ENCODE results near the gene SOHLH1. TPM values are rescaled to one million over a fixed set of nuclear protein-coding genes. Genes with fewer than 3 reads are reported as not detected.
A peak's percentile ranks its signal among the peaks of the same experiment; 100 is the strongest.

The SOHLH1 gene
- total RNA-seq, 1 donor from 2014 or later: under 0.01 TPM

- peak overlapping the region in 1 of 3 donors; percentile 14 for H3K4me3 ChIP-seq (ENCODE audit: low read length in 3 of 3)
- peaks cover 15 to 25% (median 17%) of the 10 kb centered on the region in 3 donors for H3K27me3 ChIP-seq (ENCODE audit: control insufficient read depth in 3 of 3, insufficient read depth in 3 of 3, low read length in 3 of 3)
- peak overlapping the region; percentile 10 to 45 (median 40) for H3K9ac ChIP-seq (ENCODE audit: low read depth in 1 of 3, low read length in 3 of 3)
- H3K4me1 ChIP-seq (ENCODE audit: control insufficient read depth in 3 of 3, insufficient read depth in 3 of 3, low read length in 3 of 3): peaks cover 34 to 56% (median 45%) of the 10 kb centered on the region in 3 donors
- no peaks in the 10 kb centered on the region for H3K36me3 ChIP-seq (ENCODE audit: control insufficient read depth in 3 of 3, insufficient read depth in 3 of 3, low read length in 3 of 3)
- H3K9me3 ChIP-seq (ENCODE audit: control insufficient read depth in 3 of 3, low read length in 3 of 3): no peaks in the 10 kb centered on the region
- peak overlapping the region; percentile 36 for H3K27ac ChIP-seq (ENCODE audit: low read depth, low read length)
These were observed 42.3 kb upstream of the SOHLH1 start for GRCh38 chr9:135741276-135742219.

- Histone ChIP-seq H3K9me3 (ENCODE audit: control insufficient read depth in 3 of 3, low read length in 3 of 3) (no peaks in the 10 kb centered on the region), H3K9ac (ENCODE audit: low read depth in 1 of 3, low read length in 3 of 3) (no peak overlapping the region), H3K36me3 (ENCODE audit: control insufficient read depth in 3 of 3, insufficient read depth in 3 of 3, low read length in 3 of 3) (no peaks in the 10 kb centered on the region), H3K27me3 (ENCODE audit: control insufficient read depth in 3 of 3, insufficient read depth in 3 of 3, low read length in 3 of 3) (peaks cover 29 to 40% (median 31%) of the 10 kb centered on the region in 3 donors), H3K4me3 (ENCODE audit: low read length in 3 of 3) (no peak overlapping the region), H3K27ac (ENCODE audit: low read depth, low read length) (no peak overlapping the region), H3K4me1 (ENCODE audit: control insufficient read depth in 3 of 3, insufficient read depth in 3 of 3, low read length in 3 of 3) (peaks cover 24 to 36% (median 29%) of the 10 kb centered on the region in 3 donors)
These were observed 40.3 kb upstream of the SOHLH1 start for GRCh38 chr9:135739271-135740220.

GRCh38 chr9:135737840-135738521 is 38.7 kb upstream of the SOHLH1 start:
- no peak overlapping the region for H3K27ac ChIP-seq (ENCODE audit: low read depth, low read length)
- peaks cover 37 to 41% (median 40%) of the 10 kb centered on the region in 3 donors for H3K27me3 ChIP-seq (ENCODE audit: control insufficient read depth in 3 of 3, insufficient read depth in 3 of 3, low read length in 3 of 3)
- no peaks in the 10 kb centered on the region for H3K36me3 ChIP-seq (ENCODE audit: control insufficient read depth in 3 of 3, insufficient read depth in 3 of 3, low read length in 3 of 3)
- peaks cover 14 to 20% (median 14%) of the 10 kb centered on the region in 3 donors for H3K4me1 ChIP-seq (ENCODE audit: control insufficient read depth in 3 of 3, insufficient read depth in 3 of 3, low read length in 3 of 3)
- H3K9ac ChIP-seq (ENCODE audit: low read depth in 1 of 3, low read length in 3 of 3): no peak overlapping the region
- H3K9me3 ChIP-seq (ENCODE audit: control insufficient read depth in 3 of 3, low read length in 3 of 3): no peaks in the 10 kb centered on the region
- H3K4me3 ChIP-seq (ENCODE audit: low read length in 3 of 3): no peak overlapping the region

- Histone ChIP-seq H3K27ac (ENCODE audit: low read depth, low read length) (no peak overlapping the region), H3K4me1 (ENCODE audit: control insufficient read depth in 3 of 3, insufficient read depth in 3 of 3, low read length in 3 of 3) (peaks cover 14 to 16% (median 14%) of the 10 kb centered on the region in 3 donors), H3K27me3 (ENCODE audit: control insufficient read depth in 3 of 3, insufficient read depth in 3 of 3, low read length in 3 of 3) (peaks cover 40 to 43% (median 41%) of the 10 kb centered on the region in 3 donors), H3K9ac (ENCODE audit: low read depth in 1 of 3, low read length in 3 of 3) (no peak overlapping the region), H3K36me3 (ENCODE audit: control insufficient read depth in 3 of 3, insufficient read depth in 3 of 3, low read length in 3 of 3) (no peaks in the 10 kb centered on the region), H3K9me3 (ENCODE audit: control insufficient read depth in 3 of 3, low read length in 3 of 3) (no peaks in the 10 kb centered on the region), H3K4me3 (ENCODE audit: low read length in 3 of 3) (no peak overlapping the region)
These were observed 37.9 kb upstream of the SOHLH1 start for GRCh38 chr9:135736979-135737839.

GRCh38 chr9:135736272-135736978 is 37.1 kb upstream of the SOHLH1 start:
- H3K9me3 ChIP-seq (ENCODE audit: control insufficient read depth in 3 of 3, low read length in 3 of 3): peaks cover 0 to 2% (median 0%) of the 10 kb centered on the region in 3 donors
- no peaks in the 10 kb centered on the region for H3K36me3 ChIP-seq (ENCODE audit: control insufficient read depth in 3 of 3, insufficient read depth in 3 of 3, low read length in 3 of 3)
- no peak overlapping the region for H3K4me3 ChIP-seq (ENCODE audit: low read length in 3 of 3)
- H3K4me1 ChIP-seq (ENCODE audit: control insufficient read depth in 3 of 3, insufficient read depth in 3 of 3, low read length in 3 of 3): peaks cover 11 to 14% (median 13%) of the 10 kb centered on the region in 3 donors
- no peak overlapping the region for H3K9ac ChIP-seq (ENCODE audit: low read depth in 1 of 3, low read length in 3 of 3)
- no peak overlapping the region for H3K27ac ChIP-seq (ENCODE audit: low read depth, low read length)
- H3K27me3 ChIP-seq (ENCODE audit: control insufficient read depth in 3 of 3, insufficient read depth in 3 of 3, low read length in 3 of 3): peaks cover 40 to 44% (median 41%) of the 10 kb centered on the region in 3 donors

- Histone ChIP-seq H3K9me3 (ENCODE audit: control insufficient read depth in 3 of 3, low read length in 3 of 3) (peaks cover 0 to 3% (median 3%) of the 10 kb centered on the region in 3 donors), H3K27ac (ENCODE audit: low read depth, low read length) (no peak overlapping the region), H3K4me3 (ENCODE audit: low read length in 3 of 3) (no peak overlapping the region), H3K27me3 (ENCODE audit: control insufficient read depth in 3 of 3, insufficient read depth in 3 of 3, low read length in 3 of 3) (peaks cover 34 to 44% (median 41%) of the 10 kb centered on the region in 3 donors), H3K4me1 (ENCODE audit: control insufficient read depth in 3 of 3, insufficient read depth in 3 of 3, low read length in 3 of 3) (peaks cover 0 to 2% (median 0%) of the 10 kb centered on the region in 3 donors), H3K9ac (ENCODE audit: low read depth in 1 of 3, low read length in 3 of 3) (no peak overlapping the region), H3K36me3 (ENCODE audit: control insufficient read depth in 3 of 3, insufficient read depth in 3 of 3, low read length in 3 of 3) (no peaks in the 10 kb centered on the region)
These were observed 35.4 kb upstream of the SOHLH1 start for GRCh38 chr9:135734616-135735144.

GRCh38 chr9:135732569-135733257 is 33.4 kb upstream of the SOHLH1 start:
- Histone ChIP-seq H3K9ac (ENCODE audit: low read depth in 1 of 3, low read length in 3 of 3) (no peak overlapping the region), H3K27me3 (ENCODE audit: control insufficient read depth in 3 of 3, insufficient read depth in 3 of 3, low read length in 3 of 3) (peaks cover 23 to 36% (median 36%) of the 10 kb centered on the region in 3 donors), H3K27ac (ENCODE audit: low read depth, low read length) (no peak overlapping the region), H3K4me3 (ENCODE audit: low read length in 3 of 3) (no peak overlapping the region), H3K9me3 (ENCODE audit: control insufficient read depth in 3 of 3, low read length in 3 of 3) (peaks cover 0 to 3% (median 3%) of the 10 kb centered on the region in 3 donors), H3K4me1 (ENCODE audit: control insufficient read depth in 3 of 3, insufficient read depth in 3 of 3, low read length in 3 of 3) (peaks cover 0 to 2% (median 0%) of the 10 kb centered on the region in 3 donors), H3K36me3 (ENCODE audit: control insufficient read depth in 3 of 3, insufficient read depth in 3 of 3, low read length in 3 of 3) (no peaks in the 10 kb centered on the region)

- Histone ChIP-seq H3K36me3 (ENCODE audit: control insufficient read depth in 3 of 3, insufficient read depth in 3 of 3, low read length in 3 of 3) (no peaks in the 10 kb centered on the region), H3K4me1 (ENCODE audit: control insufficient read depth in 3 of 3, insufficient read depth in 3 of 3, low read length in 3 of 3) (peaks cover 0 to 2% (median 0%) of the 10 kb centered on the region in 3 donors), H3K27me3 (ENCODE audit: control insufficient read depth in 3 of 3, insufficient read depth in 3 of 3, low read length in 3 of 3) (peaks cover 14 to 30% (median 26%) of the 10 kb centered on the region in 3 donors), H3K27ac (ENCODE audit: low read depth, low read length) (no peak overlapping the region), H3K9ac (ENCODE audit: low read depth in 1 of 3, low read length in 3 of 3) (no peak overlapping the region), H3K4me3 (ENCODE audit: low read length in 3 of 3) (no peak overlapping the region), H3K9me3 (ENCODE audit: control insufficient read depth in 3 of 3, low read length in 3 of 3) (peaks cover 0 to 3% (median 3%) of the 10 kb centered on the region in 3 donors)
These were observed 32.2 kb upstream of the SOHLH1 start for GRCh38 chr9:135731454-135731853.
